DMS53 treated with DMSO at 0.1 percent for 48 hours (cell line): ENCODE results near the gene CCDC154.
"Not testable (repeated sequence)": the region's sequence is repeated elsewhere in the genome, so short reads cannot be mapped to it uniquely, and the experiment has no call there.

Source experiments
- DNase-seq: peaks from one replicate; lab custom pipeline; 2025; ENCODE audit not compliant: unreplicated experiment; lab: John Stamatoyannopoulos, UW

CCDC154 gene

GRCh38 chr16:1474082-1474795 is 29.9 kb upstream of the CCDC154 start:
- DNase-seq: no peak

GRCh38 chr16:1472974-1473373 is 28.6 kb upstream of the CCDC154 start:
- DNase-seq: no peak

- DNase-seq: no peak
These were observed 27.3 kb upstream of the CCDC154 start for GRCh38 chr16:1471569-1472194.

- DNase-seq: no peak
These were observed 26.3 kb upstream of the CCDC154 start for GRCh38 chr16:1470481-1471251.

GRCh38 chr16:1469693-1470201 is 25.4 kb upstream of the CCDC154 start:
- no peak for DNase-seq

GRCh38 chr16:1469141-1469540 is 24.8 kb upstream of the CCDC154 start:
- not testable (repeated sequence) for DNase-seq

- no peak for DNase-seq
These were observed 24.1 kb upstream of the CCDC154 start for GRCh38 chr16:1468426-1468810.

- DNase-seq: no peak
These were observed 22.7 kb upstream of the CCDC154 start for GRCh38 chr16:1466968-1467521.

- no peak for DNase-seq
These were observed 21.7 kb upstream of the CCDC154 start for GRCh38 chr16:1466054-1466453.

- DNase-seq: no peak
These were observed 21.2 kb upstream of the CCDC154 start for GRCh38 chr16:1465567-1465915.

- no peak for DNase-seq
These were observed 20.7 kb upstream of the CCDC154 start for GRCh38 chr16:1464894-1465566.

- DNase-seq: no peak
These were observed 20.0 kb upstream of the CCDC154 start for GRCh38 chr16:1464196-1464893.

- no peak for DNase-seq
These were observed 16.8 kb upstream of the CCDC154 start for GRCh38 chr16:1461146-1461545.

- DNase-seq: no peak
These were observed 16.3 kb upstream of the CCDC154 start for GRCh38 chr16:1460602-1461138.

GRCh38 chr16:1459967-1460366 is 15.6 kb upstream of the CCDC154 start:
- DNase-seq: no peak

GRCh38 chr16:1458977-1459341 is 14.6 kb upstream of the CCDC154 start:
- no peak for DNase-seq

- DNase-seq: no peak
These were observed 14.1 kb upstream of the CCDC154 start for GRCh38 chr16:1458336-1458976.

- DNase-seq: no peak
These were observed 13.3 kb upstream of the CCDC154 start for GRCh38 chr16:1457489-1458245.

GRCh38 chr16:1456951-1457350 is 12.6 kb upstream of the CCDC154 start:
- DNase-seq: no peak
